A549 (cell line): ENCODE data around the gene AAMP. TPM values are rescaled to one million over a fixed set of nuclear protein-coding genes. Genes with fewer than 3 reads are reported as not detected.

Experiments used
- ATAC-seq, 2 experiments: fragments of 200-7000 bp in 1 of 2; fragments of >200 bp in 1 of 2; cut with Nextera tagmentation in 1 of 2; cut with Tn5 transposase in 1 of 2; 3 replicates each; pipeline versions ENCODE4 v1.8.0 to v1.9.1; 2018 to 2020; ENCODE audit warnings: mild to moderate bottlenecking in 1 of 2, moderate library complexity in 1 of 2
- CTCF ChIA-PET: fragments of 300-600 bp; sonication (Branson Sonifier 250); formaldehyde crosslinking; extraction: SDS; loops from one replicate; lab custom pipeline; 2021; ENCODE audit warnings: antibody characterized with exemption, inconsistent platforms; lab: Yijun Ruan, JAX
- POLR2A ChIA-PET: fragments of 350-600 bp; formaldehyde crosslinking; extraction: SDS; loops from one replicate; lab custom pipeline; 2021; ENCODE audit warnings: antibody characterized with exemption, inconsistent platforms; lab: Yijun Ruan, JAX
- DNase-seq, 2 experiments: peaks; one replicate each; pipeline versions ENCODE4 v3.0.0 to v3.0.0-alpha.2; 2011 to 2016; ENCODE audit warnings: low read depth in 1 of 2, low spot score in 1 of 2
- FAIRE-seq: peaks from 2 replicates; lab custom pipeline; 2011; peaks lifted over from hg19 to GRCh38; lab: Jason Lieb, UNC
- H3K27ac ChIP-seq, 2 experiments: fragments of >200 bp; sonication (Bioruptor Twin); formaldehyde crosslinking; 3 replicates each; pipeline ENCODE4 v1.5.1; 2016 to 2017
- H3K4me1 ChIP-seq: fragments of >200 bp; sonication (Bioruptor Twin); formaldehyde crosslinking; 3 replicates; pipeline ENCODE4 v1.6.1; 2016
- H3K4me2 ChIP-seq: fragments of >200 bp; sonication (Bioruptor Twin); formaldehyde crosslinking; 3 replicates; pipeline ENCODE4 v1.6.1; 2016
- H3K4me3 ChIP-seq: fragments of >200 bp; sonication (Bioruptor Twin); formaldehyde crosslinking; 3 replicates; pipeline ENCODE4 v1.5.1; 2016
- H3K9me3 ChIP-seq: fragments of >200 bp; sonication (Bioruptor Twin); formaldehyde crosslinking; 3 replicates; pipeline ENCODE4 v1.6.1; 2016
- CBX2 ChIP-seq: fragments of 200-600 bp; sonication (generic); IDR thresholded peaks from 2 replicates; pipeline ENCODE4 v1.6.1; 2016; ENCODE audit warnings: low read depth, mild to moderate bottlenecking, borderline replicate concordance
- CBX8 ChIP-seq: fragments of 200-600 bp; sonication (generic); IDR thresholded peaks from 2 replicates; pipeline ENCODE4 v1.6.1; 2016
- EHMT2 ChIP-seq: fragments of 200-600 bp; sonication (generic); IDR thresholded peaks from 2 replicates; pipeline ENCODE4 v1.6.1; 2016; ENCODE audit warnings: antibody characterized with exemption, low read depth, mild to moderate bottlenecking, moderate library complexity
- FOSL2 ChIP-seq, 2 experiments: fragments of 450-650 bp in 1 of 2; fragments of >200 bp in 1 of 2; sonication (Bioruptor Twin) in 1 of 2; formaldehyde crosslinking; IDR thresholded peaks; 2 replicates each; pipeline versions ENCODE4 v1.5.0 to v1.6.1; 2016 to 2020; ENCODE audit warnings: mild to moderate bottlenecking in 1 of 2, moderate library complexity in 1 of 2
- KDM5A ChIP-seq: fragments of 200-600 bp; sonication (generic); IDR thresholded peaks from 2 replicates; pipeline ENCODE4 v1.6.1; 2016; ENCODE audit warnings: antibody characterized with exemption, mild to moderate bottlenecking
- MAZ ChIP-seq: fragments of 150-350 bp; IDR thresholded peaks from 2 replicates; pipeline ENCODE4 v1.6.1; 2014; ENCODE audit warnings: antibody characterized with exemption, low read depth, low read length, borderline replicate concordance
- POLR2A ChIP-seq: IDR thresholded peaks from 2 replicates; pipeline ENCODE4 v1.6.1; 2012; ENCODE audit warnings: mild to moderate bottlenecking, low read length
- RAD21 ChIP-seq, 2 experiments: fragments of >200 bp in 1 of 2; sonication (Bioruptor Twin) in 1 of 2; formaldehyde crosslinking in 1 of 2; IDR thresholded peaks in 1 of 2; conservative IDR thresholded peaks in 1 of 2; 2 replicates in 1 of 2; 3 replicates in 1 of 2; pipeline ENCODE4 v1.6.1; 2012 to 2018; ENCODE audit warnings: inconsistent platforms in 1 of 2
- RCOR1 ChIP-seq: fragments of 150-350 bp; IDR thresholded peaks from 2 replicates; pipeline ENCODE4 v1.6.1; 2014; ENCODE audit warnings: antibody characterized with exemption, low read length, low read depth
- RNF2 ChIP-seq: fragments of 200-600 bp; sonication (generic); IDR thresholded peaks from 2 replicates; pipeline ENCODE4 v1.6.1; 2016; ENCODE audit warnings: low read depth, mild to moderate bottlenecking, antibody characterized with exemption, moderate library complexity, borderline replicate concordance
- TP53 ChIP-seq: fragments of 250-450 bp; sonication (Bioruptor Pico); IDR thresholded peaks from 2 replicates; pipeline ENCODE4 v1.5.0; 2021; ENCODE audit warnings: mild to moderate bottlenecking, moderate library complexity
- WGBS: methylation state at CpG from one replicate; pipeline ENCODE4 v1.1.6; 2017; ENCODE audit errors: missing lambda C conversion rate; 5-methylcytosine and 5-hydroxymethylcytosine counted together
- polyA plus RNA-seq, 4 experiments: library from polyadenylated mRNA; depleted of rRNA in 3 of 4; stranded (reverse); fragments of >200 nt; fragmentation: RNase III in 1 of 4; extraction: RNeasy Plus Mini Kit Qiagen cat#74134 plus additional on column Dnase treatment in 1 of 4; gene quantifications; 2 replicates in 3 of 4; 3 replicates in 1 of 4; pipeline ENCODE4 v1.2.3, GENCODE V29; 2011 to 2017
- TF ChIP-seq, protein P1 (sequence below): IDR thresholded peaks from 2 replicates; pipeline ENCODE4 v1.6.1; 2012
- TF ChIP-seq, protein P2 (sequence below): IDR thresholded peaks from 2 replicates; pipeline ENCODE4 v1.6.1; 2012; ENCODE audit warnings: low read depth, borderline replicate concordance
- TF ChIP-seq, protein P3 (sequence below): fragments of 250-450 bp; sonication (Bioruptor Pico); IDR thresholded peaks from 2 replicates; pipeline ENCODE4 v1.5.0; 2020; ENCODE audit warnings: low read depth, mild to moderate bottlenecking, moderate library complexity
- TF ChIP-seq, protein P4 (sequence below): fragments of >200 bp; sonication (Bioruptor Twin); formaldehyde crosslinking; IDR thresholded peaks from 2 replicates; pipeline ENCODE4 v1.6.1; 2016
- TF ChIP-seq, protein P5 (sequence below): fragments of >200 bp; sonication (Bioruptor Twin); formaldehyde crosslinking; IDR thresholded peaks from 3 replicates; pipeline ENCODE4 v1.5.1; 2016
- TF ChIP-seq, protein P6 (sequence below): IDR thresholded peaks from 2 replicates; pipeline ENCODE4 v1.6.1; 2012
- TF ChIP-seq, protein P7 (sequence below): fragments of 150-350 bp; IDR thresholded peaks from 2 replicates; pipeline ENCODE4 v1.6.1; 2014; ENCODE audit warnings: low read depth, mild to moderate bottlenecking, low read length

The AAMP gene
- polyA plus RNA-seq, 2 of the 4 experiments (the other 2 are of a cell fraction) = 82.0 to 173 TPM

DNA sequence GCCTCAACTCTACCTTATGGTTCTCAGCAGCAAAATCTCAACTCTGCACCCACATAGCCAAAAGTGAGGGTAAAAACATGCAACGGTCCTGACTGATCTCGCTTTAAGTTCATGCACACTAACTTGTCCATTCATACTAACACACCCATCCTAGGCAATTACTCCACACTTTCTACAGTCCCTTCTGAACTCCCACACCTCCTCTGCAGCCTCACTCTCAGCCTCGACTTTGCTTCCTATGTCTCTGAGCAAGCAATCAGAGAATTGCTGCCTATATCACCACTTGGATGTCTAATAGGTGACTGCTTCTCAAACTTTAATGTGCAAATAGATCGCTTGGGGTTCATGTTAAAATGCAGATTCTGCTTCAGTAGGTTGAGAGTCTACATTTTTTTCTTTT is 30.2 kb upstream of the AAMP start (continued):
- TF ChIP-seq FOSL2 (IDR thresholded peaks at IDR 0.05) = no peak
- TF ChIP-seq FOSL2 (CRISPR knock-in tag; IDR thresholded peaks at IDR 0.05) = no peak
- no peak for TF ChIP-seq POLR2A
- TF ChIP-seq, protein P1, sequence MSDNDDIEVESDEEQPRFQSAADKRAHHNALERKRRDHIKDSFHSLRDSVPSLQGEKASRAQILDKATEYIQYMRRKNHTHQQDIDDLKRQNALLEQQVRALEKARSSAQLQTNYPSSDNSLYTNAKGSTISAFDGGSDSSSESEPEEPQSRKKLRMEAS = no peak

DNA sequence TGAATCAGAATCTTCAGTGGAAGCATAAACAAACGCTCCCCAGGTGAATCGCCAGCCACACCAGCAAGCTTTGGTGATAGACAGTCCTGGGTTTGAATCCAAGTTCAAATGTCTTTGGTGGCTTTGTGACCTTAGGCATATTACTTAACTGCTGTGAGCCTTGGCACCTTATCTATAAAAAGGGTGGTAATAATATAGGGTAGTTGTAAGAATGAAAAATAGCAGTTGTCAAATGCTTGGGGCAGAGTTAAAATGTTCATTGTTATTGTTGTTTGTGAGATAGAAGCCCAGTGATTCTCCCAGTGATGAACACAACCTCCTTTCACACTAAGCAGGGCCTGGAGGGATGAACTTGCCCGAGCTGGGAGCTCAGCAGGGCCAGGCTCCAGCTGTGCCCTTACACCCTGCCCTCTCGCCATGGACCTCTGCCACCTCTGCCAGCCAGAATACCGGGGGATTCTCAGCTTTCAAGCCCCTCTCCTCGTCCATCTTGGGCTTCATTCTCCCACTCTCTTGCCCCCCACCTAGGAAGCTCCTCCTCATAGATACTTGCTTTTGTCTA is 28.5 kb upstream of the AAMP start:
- DNase-seq (no peak), FAIRE-seq (no peak), ATAC-seq (no peak)
- no peak overlapping the region for H3K27ac ChIP-seq
- CTCF ChIA-PET = interaction anchor here (0.6 to 2.8 kb wide), 9 partner anchors 11 to 347 kb away, joined by 3 to 22 read pairs (median 4); partner anchors contain the start of gene CATIP
- 59% methylated on average over 6 of the region's 6 CpGs for WGBS
- no peak overlapping the region for H3K4me3 ChIP-seq
- no peak overlapping the region for H3K4me2 ChIP-seq
- no peak for TF ChIP-seq CBX2
- TF ChIP-seq, protein P2, sequence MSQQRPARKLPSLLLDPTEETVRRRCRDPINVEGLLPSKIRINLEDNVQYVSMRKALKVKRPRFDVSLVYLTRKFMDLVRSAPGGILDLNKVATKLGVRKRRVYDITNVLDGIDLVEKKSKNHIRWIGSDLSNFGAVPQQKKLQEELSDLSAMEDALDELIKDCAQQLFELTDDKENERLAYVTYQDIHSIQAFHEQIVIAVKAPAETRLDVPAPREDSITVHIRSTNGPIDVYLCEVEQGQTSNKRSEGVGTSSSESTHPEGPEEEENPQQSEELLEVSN = no peak
- TF ChIP-seq RCOR1 = no peak
- TF ChIP-seq, protein P3, sequence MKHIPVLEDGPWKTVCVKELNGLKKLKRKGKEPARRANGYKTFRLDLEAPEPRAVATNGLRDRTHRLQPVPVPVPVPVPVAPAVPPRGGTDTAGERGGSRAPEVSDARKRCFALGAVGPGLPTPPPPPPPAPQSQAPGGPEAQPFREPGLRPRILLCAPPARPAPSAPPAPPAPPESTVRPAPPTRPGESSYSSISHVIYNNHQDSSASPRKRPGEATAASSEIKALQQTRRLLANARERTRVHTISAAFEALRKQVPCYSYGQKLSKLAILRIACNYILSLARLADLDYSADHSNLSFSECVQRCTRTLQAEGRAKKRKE = no peak
- TF ChIP-seq, protein P4, sequence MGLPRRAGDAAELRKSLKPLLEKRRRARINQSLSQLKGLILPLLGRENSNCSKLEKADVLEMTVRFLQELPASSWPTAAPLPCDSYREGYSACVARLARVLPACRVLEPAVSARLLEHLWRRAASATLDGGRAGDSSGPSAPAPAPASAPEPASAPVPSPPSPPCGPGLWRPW = no peak
- TF ChIP-seq KDM5A = no peak
- TF ChIP-seq MAZ = no peak
- TF ChIP-seq CBX8 = no peak
- no peak for TF ChIP-seq EHMT2
- no peak for TF ChIP-seq RNF2
- TF ChIP-seq, protein P5, sequence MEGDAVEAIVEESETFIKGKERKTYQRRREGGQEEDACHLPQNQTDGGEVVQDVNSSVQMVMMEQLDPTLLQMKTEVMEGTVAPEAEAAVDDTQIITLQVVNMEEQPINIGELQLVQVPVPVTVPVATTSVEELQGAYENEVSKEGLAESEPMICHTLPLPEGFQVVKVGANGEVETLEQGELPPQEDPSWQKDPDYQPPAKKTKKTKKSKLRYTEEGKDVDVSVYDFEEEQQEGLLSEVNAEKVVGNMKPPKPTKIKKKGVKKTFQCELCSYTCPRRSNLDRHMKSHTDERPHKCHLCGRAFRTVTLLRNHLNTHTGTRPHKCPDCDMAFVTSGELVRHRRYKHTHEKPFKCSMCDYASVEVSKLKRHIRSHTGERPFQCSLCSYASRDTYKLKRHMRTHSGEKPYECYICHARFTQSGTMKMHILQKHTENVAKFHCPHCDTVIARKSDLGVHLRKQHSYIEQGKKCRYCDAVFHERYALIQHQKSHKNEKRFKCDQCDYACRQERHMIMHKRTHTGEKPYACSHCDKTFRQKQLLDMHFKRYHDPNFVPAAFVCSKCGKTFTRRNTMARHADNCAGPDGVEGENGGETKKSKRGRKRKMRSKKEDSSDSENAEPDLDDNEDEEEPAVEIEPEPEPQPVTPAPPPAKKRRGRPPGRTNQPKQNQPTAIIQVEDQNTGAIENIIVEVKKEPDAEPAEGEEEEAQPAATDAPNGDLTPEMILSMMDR = no peak
- TF ChIP-seq, protein P6, sequence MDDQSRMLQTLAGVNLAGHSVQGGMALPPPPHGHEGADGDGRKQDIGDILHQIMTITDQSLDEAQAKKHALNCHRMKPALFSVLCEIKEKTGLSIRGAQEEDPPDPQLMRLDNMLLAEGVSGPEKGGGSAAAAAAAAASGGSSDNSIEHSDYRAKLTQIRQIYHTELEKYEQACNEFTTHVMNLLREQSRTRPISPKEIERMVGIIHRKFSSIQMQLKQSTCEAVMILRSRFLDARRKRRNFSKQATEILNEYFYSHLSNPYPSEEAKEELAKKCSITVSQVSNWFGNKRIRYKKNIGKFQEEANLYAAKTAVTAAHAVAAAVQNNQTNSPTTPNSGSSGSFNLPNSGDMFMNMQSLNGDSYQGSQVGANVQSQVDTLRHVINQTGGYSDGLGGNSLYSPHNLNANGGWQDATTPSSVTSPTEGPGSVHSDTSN = no peak
- TF ChIP-seq, protein P7, sequence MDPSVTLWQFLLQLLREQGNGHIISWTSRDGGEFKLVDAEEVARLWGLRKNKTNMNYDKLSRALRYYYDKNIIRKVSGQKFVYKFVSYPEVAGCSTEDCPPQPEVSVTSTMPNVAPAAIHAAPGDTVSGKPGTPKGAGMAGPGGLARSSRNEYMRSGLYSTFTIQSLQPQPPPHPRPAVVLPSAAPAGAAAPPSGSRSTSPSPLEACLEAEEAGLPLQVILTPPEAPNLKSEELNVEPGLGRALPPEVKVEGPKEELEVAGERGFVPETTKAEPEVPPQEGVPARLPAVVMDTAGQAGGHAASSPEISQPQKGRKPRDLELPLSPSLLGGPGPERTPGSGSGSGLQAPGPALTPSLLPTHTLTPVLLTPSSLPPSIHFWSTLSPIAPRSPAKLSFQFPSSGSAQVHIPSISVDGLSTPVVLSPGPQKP = no peak
- no peak for TF ChIP-seq TP53 (CRISPR knock-in tag)
- no peak for TF ChIP-seq RAD21 (conservative IDR thresholded peaks at IDR 0.05 in 1 of 2, IDR thresholded peaks at IDR 0.05 in 1 of 2)
- H3K4me1 ChIP-seq = peaks cover under 1% of the 10 kb centered on the region; the same call in 1 of the 3 replicates
- no peaks in the 10 kb centered on the region for H3K9me3 ChIP-seq
- POLR2A ChIA-PET = no interaction called here
